Epithelial cell of prostate (primary cell): Measurements from ENCODE around the gene CDKN2B-AS1.
A peak's percentile ranks its signal among the peaks of the same experiment; 100 is the strongest.

Source experiments
- DNase-seq: peaks from one replicate; pipeline ENCODE4 v3.0.0-alpha.2; 2011; ENCODE audit warnings: low read depth, low spot score
- H3K27ac ChIP-seq: fragments of 450-650 bp; 2 replicates; pipeline ENCODE4 v1.5.1; 2017; ENCODE audit warnings: mild to moderate bottlenecking

CDKN2B-AS1 gene

GRCh38 chr9:21982391-21982790 is 12.2 kb upstream of the CDKN2B-AS1 start:
- no peak overlapping the region for H3K27ac ChIP-seq
- no peak for DNase-seq

DNA sequence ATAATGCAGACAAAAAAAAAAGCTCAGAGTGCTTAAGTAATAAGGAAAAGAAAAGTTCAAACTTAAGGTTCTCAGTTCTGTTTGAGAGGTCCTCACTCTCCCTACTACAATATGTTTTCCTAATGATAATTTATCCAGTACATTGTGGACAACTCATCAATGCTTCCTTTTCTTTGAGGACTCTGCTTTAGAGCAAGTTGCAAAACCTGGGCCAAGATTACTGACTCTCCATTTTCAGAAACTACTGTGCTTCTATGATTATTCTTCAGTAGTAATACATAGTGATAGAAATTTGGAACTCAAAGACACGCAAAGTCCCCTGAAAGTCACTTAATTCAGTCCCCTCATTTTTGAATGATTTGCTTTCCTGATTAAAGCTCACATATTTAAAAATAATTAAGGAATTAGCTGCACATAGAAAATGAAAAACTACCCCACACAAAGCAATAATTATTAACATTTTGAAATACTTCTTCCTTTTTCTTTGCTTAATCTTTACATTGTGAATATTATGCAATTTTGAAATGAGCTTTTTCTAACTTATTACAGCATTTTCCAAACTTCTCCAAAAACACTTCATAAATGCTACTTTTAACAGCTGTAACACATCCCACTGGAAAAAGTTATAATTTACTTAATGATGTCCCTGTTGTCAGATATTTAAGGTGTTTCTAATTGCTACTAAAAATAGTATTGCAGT is 11.6 kb upstream of the CDKN2B-AS1 start:
- H3K27ac ChIP-seq: no peak overlapping the region
- no peak for DNase-seq

DNA sequence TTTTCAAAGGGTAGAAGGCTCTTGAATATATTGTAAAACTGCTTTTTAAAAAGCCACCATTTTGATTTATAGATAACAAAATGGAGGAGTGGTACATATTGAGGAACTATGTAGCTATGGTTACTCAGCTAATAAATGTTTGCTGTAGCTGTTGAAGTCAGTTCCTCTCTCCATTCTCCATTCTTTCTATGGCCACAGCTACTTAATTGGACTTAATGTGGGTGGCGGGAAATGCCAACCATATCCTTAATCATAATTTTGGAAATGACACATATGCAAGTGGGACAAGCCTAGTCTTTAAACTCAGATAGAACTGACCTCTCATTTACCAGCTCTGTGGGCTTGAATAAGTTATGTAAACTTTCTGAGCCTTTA is 11.0 kb upstream of the CDKN2B-AS1 start:
- DNase-seq: no peak
- no peak overlapping the region for H3K27ac ChIP-seq

DNA sequence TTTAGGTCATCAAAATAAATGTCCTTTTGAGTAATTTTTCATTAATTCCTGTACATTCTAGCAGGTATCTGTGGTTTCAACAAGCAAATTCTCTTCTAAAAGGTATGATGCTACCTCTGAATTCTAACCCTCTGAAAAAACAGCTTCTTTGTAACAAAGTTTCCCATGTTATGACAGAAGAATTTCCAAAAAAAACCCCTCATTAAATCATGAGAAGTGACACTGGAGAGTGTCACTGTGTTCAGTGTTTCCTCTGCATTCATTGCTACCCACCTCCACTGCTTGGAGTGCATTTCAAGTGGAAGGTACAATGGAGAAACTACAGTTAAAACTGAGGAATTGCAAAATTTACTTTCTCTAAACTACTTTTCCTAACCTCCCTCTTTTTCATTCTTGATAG is 10.5 kb upstream of the CDKN2B-AS1 start:
- no peak overlapping the region for H3K27ac ChIP-seq
- no peak for DNase-seq

DNA sequence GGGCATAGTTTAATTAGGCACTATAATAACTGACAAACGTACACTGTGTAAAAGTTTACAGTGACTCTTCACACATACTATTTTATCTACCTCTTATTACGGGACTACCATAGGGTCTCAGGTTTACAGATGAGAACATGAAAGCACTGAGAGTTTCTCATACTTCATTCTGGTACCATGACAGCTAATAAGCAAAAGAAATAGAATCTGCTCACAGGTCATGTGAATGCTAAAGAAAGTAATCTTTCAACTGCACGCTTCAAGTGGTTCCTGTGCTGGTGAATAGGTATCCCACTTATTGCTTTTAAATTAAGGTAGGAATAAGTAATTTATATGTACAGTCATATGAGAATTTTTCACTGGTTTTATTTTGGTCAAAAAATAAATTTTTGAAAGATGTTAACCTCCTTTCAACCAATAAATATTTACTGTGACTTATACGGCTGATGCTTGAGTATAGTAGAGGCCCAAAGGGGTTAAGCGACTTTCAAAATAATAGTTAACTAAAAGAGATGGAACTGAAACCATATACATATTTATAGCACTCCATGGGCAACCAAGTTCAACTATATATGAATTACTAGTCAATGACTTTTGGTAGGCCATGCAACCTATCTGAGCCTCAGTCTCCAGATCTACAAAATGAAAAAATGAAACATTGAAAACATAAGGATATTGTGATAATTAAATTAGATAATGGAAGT is 8.5 kb upstream of the CDKN2B-AS1 start:
- H3K27ac ChIP-seq: no peak overlapping the region
- no peak for DNase-seq

- DNase-seq: no peak
- H3K27ac ChIP-seq: no peak overlapping the region
Measured at GRCh38 chr9:21988056-21988990, 6.3 kb upstream of the CDKN2B-AS1 start.

- DNase-seq: no peak
- no peak overlapping the region for H3K27ac ChIP-seq
Measured at GRCh38 chr9:21989440-21990189, 5.0 kb upstream of the CDKN2B-AS1 start.

DNA sequence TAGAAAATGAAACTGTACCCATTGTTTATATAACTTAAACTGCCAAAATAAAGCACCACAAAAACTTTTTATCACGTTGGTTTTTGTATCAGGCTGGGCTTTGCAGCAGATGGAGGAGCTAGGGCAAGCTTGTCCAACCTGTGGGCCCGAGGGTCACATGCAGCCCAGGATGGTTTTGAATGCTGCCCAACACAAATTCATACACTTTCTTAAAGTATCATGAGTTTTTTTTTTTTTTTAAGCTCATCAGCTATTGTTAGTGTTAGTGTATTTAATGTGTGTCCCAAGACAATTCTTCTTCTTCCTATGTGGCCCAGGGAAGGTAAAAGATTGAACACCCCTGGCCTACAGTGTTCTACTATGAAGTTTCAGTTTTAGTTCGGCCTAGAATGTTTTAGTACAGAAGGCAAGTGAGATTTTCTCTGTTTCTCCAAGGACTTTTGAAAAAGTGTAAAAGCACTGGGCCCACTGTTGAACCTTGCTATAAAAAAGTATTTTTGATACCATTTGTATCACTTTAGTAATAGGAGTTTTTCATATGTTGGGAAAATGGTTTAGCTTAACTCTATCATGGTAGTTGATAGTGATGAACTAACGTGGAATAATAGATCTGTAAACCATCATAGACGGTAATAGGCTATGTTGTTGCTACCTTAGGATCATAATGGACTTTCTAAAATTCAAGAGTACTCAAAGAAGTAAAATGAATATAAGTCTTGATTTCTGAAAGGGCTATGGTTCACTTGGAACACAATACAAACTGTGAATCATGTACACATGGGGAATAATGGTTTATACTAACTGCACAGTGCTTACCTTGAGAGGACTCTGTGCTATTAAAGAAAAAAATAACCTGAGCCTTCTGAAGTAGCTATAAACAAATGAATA is 3.3 kb upstream of the CDKN2B-AS1 start:
- no peak for DNase-seq

GRCh38 chr9:21993007-21993406 is 1.6 kb upstream of the CDKN2B-AS1 start:
- no peak for DNase-seq

More for the DNA sequence above, 3.3 kb upstream of the CDKN2B-AS1 start:
- H3K27ac ChIP-seq: no peak overlapping the region

DNA sequence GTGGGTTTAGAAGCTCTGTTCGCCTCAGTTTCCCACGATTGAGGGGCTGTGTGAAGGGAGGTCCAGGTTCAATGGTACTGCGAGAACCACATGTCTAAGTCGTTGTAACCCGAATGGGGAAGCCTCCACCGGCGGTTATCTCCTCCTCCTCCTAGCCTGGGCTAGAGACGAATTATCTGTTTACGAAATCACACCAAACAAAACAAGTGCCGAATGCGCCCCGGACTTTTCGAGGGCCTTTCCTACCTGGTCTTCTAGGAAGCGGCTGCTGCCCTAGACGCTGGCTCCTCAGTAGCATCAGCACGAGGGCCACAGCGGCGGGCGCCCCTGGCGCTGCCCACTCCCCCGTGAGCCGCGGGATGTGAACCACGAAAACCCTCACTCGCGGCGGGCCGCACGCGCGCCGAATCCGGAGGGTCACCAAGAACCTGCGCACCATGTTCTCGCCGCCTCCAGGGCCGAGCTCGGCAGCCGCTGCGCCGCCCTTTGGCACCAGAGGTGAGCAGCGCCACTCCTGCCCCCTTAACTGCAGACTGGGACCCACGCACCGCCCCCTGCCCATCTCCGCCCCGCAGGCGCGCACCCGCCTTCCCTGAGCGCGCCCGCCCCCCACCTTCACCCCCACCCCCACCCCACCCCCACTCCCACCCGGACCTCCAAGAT is 567 bp upstream of the CDKN2B-AS1 start, which contains the start of gene CDKN2A:
Gene CDKN2A (minus strand): TSS at position 500 of the 663 bp plus-strand sequence.
- no peak for DNase-seq

More at GRCh38 chr9:21993007-21993406, 1.6 kb upstream of the CDKN2B-AS1 start:
- H3K27ac ChIP-seq: no peak overlapping the region

GRCh38 chr9:21995006-21995665 is 545 bp downstream of the CDKN2B-AS1 start:
- no peak for DNase-seq
- peak overlapping the region; percentile 66 for H3K27ac ChIP-seq

More for the DNA sequence above, 567 bp upstream of the CDKN2B-AS1 start, which contains the start of gene CDKN2A:
- peak within 1 kb of the TSS; percentile 66 for H3K27ac ChIP-seq

GRCh38 chr9:21995666-21996398 is 1.2 kb downstream of the CDKN2B-AS1 start:
- H3K27ac ChIP-seq: peak overlapping the region; percentile 66
- DNase-seq: no peak

DNA sequence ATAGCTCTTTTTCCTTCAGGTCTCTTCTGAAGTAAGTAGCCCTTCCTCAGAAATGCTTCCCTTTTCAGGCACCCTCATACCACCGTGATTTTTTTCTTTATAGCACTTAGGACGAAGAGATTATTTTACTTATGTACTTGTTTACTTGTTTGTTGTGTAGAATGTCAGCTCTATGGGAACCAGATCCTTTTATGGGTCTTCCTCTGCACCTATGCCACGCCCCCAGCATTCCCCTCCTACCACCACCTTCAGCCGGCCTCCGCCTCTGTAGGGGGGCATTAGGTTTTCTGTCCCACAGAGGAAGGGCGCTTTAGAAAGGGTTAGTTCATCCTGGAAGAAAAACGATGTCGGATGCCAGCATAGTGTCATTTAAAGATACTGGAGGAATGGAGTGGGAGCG is 1.8 kb downstream of the CDKN2B-AS1 start:
- no peak for DNase-seq
- no peak overlapping the region for H3K27ac ChIP-seq

- DNase-seq: no peak
- no peak overlapping the region for H3K27ac ChIP-seq
Measured at GRCh38 chr9:21996858-21997257, 2.3 kb downstream of the CDKN2B-AS1 start.

DNA sequence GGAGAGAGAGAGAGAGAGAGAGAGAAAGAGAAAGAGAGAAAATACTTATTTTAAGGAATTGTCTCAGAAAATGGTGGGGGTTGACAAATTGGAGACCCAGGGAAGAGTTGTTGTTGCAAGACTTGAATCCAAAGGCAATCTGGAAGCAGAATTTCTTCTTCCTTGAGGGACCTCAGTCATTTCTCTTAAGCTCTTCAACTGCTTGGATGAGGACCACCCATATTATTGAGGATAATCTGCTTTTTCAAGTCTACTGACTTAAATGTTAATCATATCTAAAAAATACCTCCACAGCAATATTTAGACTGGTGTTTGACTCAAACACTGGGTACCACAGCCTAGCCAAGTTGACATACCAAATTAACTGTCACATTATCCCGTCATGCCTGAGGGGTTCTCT is 2.9 kb downstream of the CDKN2B-AS1 start:
- H3K27ac ChIP-seq: no peak overlapping the region
- no peak for DNase-seq

DNA sequence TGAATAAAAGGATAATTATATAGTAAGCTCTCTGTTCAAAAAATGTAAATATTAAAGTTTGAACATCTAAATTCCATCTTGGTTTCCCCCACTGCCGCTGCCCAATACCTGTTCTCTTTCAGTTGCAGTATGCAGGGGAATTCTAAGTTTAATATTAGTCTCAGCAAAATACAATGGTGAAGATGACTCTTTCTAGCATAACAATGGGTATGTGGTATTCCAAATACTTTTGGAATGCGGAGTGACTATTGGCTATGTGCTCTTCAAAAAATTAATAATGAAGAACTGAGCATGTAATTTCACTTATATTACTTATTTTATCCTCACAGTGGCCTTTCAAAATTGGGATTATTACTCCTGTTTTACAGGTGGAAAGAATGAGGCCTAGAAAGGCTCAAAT is 3.4 kb downstream of the CDKN2B-AS1 start:
- no peak for DNase-seq
- no peak overlapping the region for H3K27ac ChIP-seq

DNA sequence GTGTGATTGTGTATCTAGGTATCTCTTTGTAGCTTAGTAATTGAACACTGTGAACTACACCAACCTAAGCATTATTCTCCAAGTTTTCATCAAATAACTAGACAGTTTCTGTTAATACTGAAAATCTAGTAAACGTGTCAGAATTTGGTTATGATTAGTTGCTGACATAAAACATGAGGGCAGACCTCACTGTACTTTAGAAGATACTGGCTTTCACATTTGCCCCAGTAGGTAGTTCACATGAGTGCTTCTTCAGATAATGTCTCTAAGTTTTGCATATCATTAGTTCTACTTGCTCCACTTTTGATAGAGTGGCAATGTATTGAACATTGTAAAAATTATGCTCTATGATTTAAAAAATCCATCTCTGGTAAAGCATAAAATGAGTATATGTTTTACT is 7.4 kb downstream of the CDKN2B-AS1 start:
- no peak for DNase-seq

More for the DNA sequence above, 7.4 kb downstream of the CDKN2B-AS1 start:
- no peak overlapping the region for H3K27ac ChIP-seq
